DMS 273 (cell line): ENCODE measurements around the gene CHD1.

ENCODE experiments used
- DNase-seq: peaks from one replicate; lab custom pipeline; 2025; ENCODE audit not compliant: unreplicated experiment; lab: John Stamatoyannopoulos, UW

The CHD1 gene

GRCh38 chr5:98936948-98937715 lies 8.3 kb upstream of the CHD1 start:
- DNase-seq = no peak

- DNase-seq = no peak
Observed at GRCh38 chr5:98935206-98935605, 6.4 kb upstream of the CHD1 start.

- DNase-seq = no peak
Observed at GRCh38 chr5:98934546-98934945, 5.7 kb upstream of the CHD1 start.

- DNase-seq = no peak
Observed at GRCh38 chr5:98933445-98934072, 4.8 kb upstream of the CHD1 start.

- DNase-seq = no peak
Observed at GRCh38 chr5:98930972-98931762, 2.4 kb upstream of the CHD1 start.

GRCh38 chr5:98929710-98930298 lies 997 bp upstream of the CHD1 start:
- peak; percentile 38 for DNase-seq

- peak; percentile 84 for DNase-seq
Observed at GRCh38 chr5:98927989-98928872, 576 bp downstream of the CHD1 start.

GRCh38 chr5:98927242-98927988 lies 1.4 kb downstream of the CHD1 start:
- DNase-seq = peak; percentile 58

GRCh38 chr5:98923966-98924365 lies 4.8 kb downstream of the CHD1 start:
- DNase-seq = no peak

GRCh38 chr5:98921947-98922505 lies 6.8 kb downstream of the CHD1 start:
- DNase-seq = no peak

GRCh38 chr5:98917433-98917832 lies 11.4 kb downstream of the CHD1 start:
- no peak for DNase-seq

GRCh38 chr5:98916540-98916939 lies 12.3 kb downstream of the CHD1 start:
- no peak for DNase-seq

- DNase-seq = no peak
Observed at GRCh38 chr5:98913911-98914310, 14.9 kb downstream of the CHD1 start.

GRCh38 chr5:98911280-98912040 lies 17.3 kb downstream of the CHD1 start:
- DNase-seq = peak; percentile 23

- DNase-seq = no peak
Observed at GRCh38 chr5:98909363-98909762, 19.4 kb downstream of the CHD1 start.

- DNase-seq = no peak
Observed at GRCh38 chr5:98907951-98908350, 20.9 kb downstream of the CHD1 start.

GRCh38 chr5:98906756-98907355 lies 22.0 kb downstream of the CHD1 start:
- no peak for DNase-seq
